Right lobe of liver (tissue), 6 donors: ENCODE data around the gene TOM1L2. TPM values are rescaled to one million over a fixed set of nuclear protein-coding genes. Genes with fewer than 3 reads are reported as not detected.

Experiments
- ATAC-seq, 4 donors: fragments of 200-7000 bp; cut with Tn5 transposase; one replicate each; pipeline ENCODE4 v1.9.1; 2020; ENCODE audit warnings: mild to moderate bottlenecking in 4 of 4, moderate library complexity in 4 of 4
- DNase-seq, 3 donors: peaks; one replicate each; pipeline ENCODE4 v3.0.0-alpha.2; 2020
- H3K27ac ChIP-seq, 3 donors: fragments of 200-600 bp; one replicate each; pipeline ENCODE4 v1.8.0; 2022
- H3K27me3 ChIP-seq, 2 donors: fragments of 200-600 bp; one replicate each; pipeline ENCODE4 v1.8.0; 2022
- H3K36me3 ChIP-seq, 4 donors: fragments of 200-600 bp; sonication (generic) in 1 of 4; one replicate each; pipeline versions ENCODE4 v1.5.1 to v1.8.0; 2017 to 2022; ENCODE audit warnings: control low read depth in 1 of 4
- H3K4me1 ChIP-seq, 4 donors: fragments of 200-600 bp; sonication (generic) in 1 of 4; one replicate each; pipeline versions ENCODE4 v1.5.1 to v1.8.0; 2017 to 2022; ENCODE audit warnings: control low read depth in 1 of 4
- H3K4me3 ChIP-seq, 3 donors: fragments of 200-600 bp; one replicate each; pipeline ENCODE4 v1.8.0; 2022
- H3K9me3 ChIP-seq, 4 donors: fragments of 200-600 bp; sonication (generic) in 1 of 4; one replicate each; pipeline versions ENCODE4 v1.5.1 to v1.8.0; 2017 to 2022; ENCODE audit warnings: control low read depth in 1 of 4
- POLR2A ChIP-seq: fragments of 450-650 bp; IDR thresholded peaks from one replicate; pipeline ENCODE4 v1.6.1; 2017; ENCODE audit warnings: antibody characterized with exemption, mild to moderate bottlenecking
- WGBS: methylation state at CpG from one replicate; pipeline ENCODE4 v1.1.6; 2018; ENCODE audit warnings: low coverage, low lambda C conversion rate; ENCODE audit not compliant: insufficient coverage; ENCODE audit errors: missing lambda C conversion rate; 5-methylcytosine and 5-hydroxymethylcytosine counted together
- intact Hi-C, 2 donors: fragments of 100-400 bp; cut with DNase I; formaldehyde crosslinking; loops; one replicate each; pipeline versions ENCODE4 v1.11.2 to v1.14.1; 2022
- total RNA-seq, 6 experiments: library from RNA; depleted of rRNA in 2 of 6; stranded (reverse); fragments of >200 nt in 2 of 6; fragmentation: NEBNext Ultra II Directional in 3 of 6; extraction: Animal tissue kit (Norgen Biotek cat#: 25700) in 3 of 6; gene quantifications; one replicate each; pipeline versions ENCODE4 v1.1.0 to v1.2.4, GENCODE V29; 2016 to 2023
- TF ChIP-seq, protein P1 (sequence below), 4 donors: fragments of 200-600 bp in 3 of 4; fragments of 450-650 bp in 1 of 4; IDR thresholded peaks; one replicate each; pipeline versions ENCODE4 v1.5.1 to v1.8.0; 2016 to 2022; ENCODE audit warnings: antibody characterized with exemption in 4 of 4, mild to moderate bottlenecking in 2 of 4
- donor health status: DM: no; HTN: yes; CAD: no.
- donor health status: DM: no; HTN: no; CAD: no.
- donor health status: DM: no; HTN: no; CAD: no.
- donor health status: DM: no; HTN: yes; CAD: no.
- donor health status: DM: no; HTN: yes; CAD: no.

The TOM1L2 gene
- total RNA-seq, 6 experiments from 2014 or later: 13.5 to 21.2 (median 16.0) TPM

DNA sequence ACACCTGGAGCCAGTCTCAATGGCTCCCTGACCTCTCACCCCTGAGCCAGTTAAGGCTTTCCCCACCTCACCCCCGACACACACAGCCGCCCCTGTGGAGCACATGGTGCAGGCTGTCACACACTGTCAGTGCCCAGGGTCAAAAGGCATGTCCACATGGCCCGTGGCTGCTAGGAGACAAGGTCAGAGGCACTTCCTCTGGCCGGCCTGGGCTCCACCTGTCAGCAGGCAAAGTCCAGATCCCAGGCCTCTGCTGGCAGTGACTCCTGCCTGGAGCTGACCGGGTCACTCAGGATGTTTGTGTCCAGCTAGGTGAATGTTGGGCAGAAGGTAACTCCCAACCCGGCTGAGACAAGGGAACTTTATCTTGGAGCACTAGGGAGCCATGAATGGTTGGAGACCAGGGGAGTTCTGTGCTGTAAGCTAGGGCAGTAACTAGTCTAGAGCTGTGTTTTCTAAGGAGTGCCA is 141.4 kb downstream of the TOM1L2 start:
- ATAC-seq (peak; percentile 77 to 89 (median 86)), DNase-seq (peak; percentile 91 to 98 (median 97))
- no peak overlapping the region for H3K4me3 ChIP-seq
- 50% methylated on average over 1 of the region's 6 CpGs for WGBS
- peak overlapping the region; percentile 65 to 91 (median 74) for H3K27ac ChIP-seq
- no peaks in the 10 kb centered on the region for H3K9me3 ChIP-seq
- no peaks in the 10 kb centered on the region for H3K27me3 ChIP-seq
- intact Hi-C loops: no loop called here
- H3K4me1 ChIP-seq: peaks cover 0 to 96% (median 51%) of the 10 kb centered on the region in 4 donors
- TF ChIP-seq, protein P1, sequence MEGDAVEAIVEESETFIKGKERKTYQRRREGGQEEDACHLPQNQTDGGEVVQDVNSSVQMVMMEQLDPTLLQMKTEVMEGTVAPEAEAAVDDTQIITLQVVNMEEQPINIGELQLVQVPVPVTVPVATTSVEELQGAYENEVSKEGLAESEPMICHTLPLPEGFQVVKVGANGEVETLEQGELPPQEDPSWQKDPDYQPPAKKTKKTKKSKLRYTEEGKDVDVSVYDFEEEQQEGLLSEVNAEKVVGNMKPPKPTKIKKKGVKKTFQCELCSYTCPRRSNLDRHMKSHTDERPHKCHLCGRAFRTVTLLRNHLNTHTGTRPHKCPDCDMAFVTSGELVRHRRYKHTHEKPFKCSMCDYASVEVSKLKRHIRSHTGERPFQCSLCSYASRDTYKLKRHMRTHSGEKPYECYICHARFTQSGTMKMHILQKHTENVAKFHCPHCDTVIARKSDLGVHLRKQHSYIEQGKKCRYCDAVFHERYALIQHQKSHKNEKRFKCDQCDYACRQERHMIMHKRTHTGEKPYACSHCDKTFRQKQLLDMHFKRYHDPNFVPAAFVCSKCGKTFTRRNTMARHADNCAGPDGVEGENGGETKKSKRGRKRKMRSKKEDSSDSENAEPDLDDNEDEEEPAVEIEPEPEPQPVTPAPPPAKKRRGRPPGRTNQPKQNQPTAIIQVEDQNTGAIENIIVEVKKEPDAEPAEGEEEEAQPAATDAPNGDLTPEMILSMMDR (IDR thresholded peaks at IDR 0.05): no peak
- TF ChIP-seq POLR2A: peak; percentile 80
- no peaks in the 10 kb centered on the region for H3K36me3 ChIP-seq

DNA sequence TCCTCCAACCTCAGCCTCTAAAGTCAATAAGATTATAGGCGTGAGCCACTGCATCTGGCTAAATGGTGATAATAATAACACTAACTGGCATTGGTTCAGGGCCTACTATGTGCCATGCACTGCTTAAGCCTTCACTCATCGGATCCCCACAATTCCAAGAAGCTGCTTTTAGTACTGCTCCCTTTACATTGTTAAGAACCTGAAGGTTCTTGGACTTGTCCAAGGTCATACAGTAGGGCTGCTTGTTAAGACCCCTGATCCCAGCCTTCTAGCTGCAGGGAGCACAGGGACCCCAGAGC is 142.0 kb downstream of the TOM1L2 start:
- ATAC-seq (no peak), DNase-seq (no peak)
- peak overlapping the region; percentile 65 to 91 (median 74) for H3K27ac ChIP-seq
- TF ChIP-seq, protein P1 (IDR thresholded peaks at IDR 0.05): no peak
- TF ChIP-seq POLR2A: no peak
- no peaks in the 10 kb centered on the region for H3K9me3 ChIP-seq
- intact Hi-C loops: no loop called here
- 60% methylated on average over 2 of the region's 2 CpGs for WGBS
- no peaks in the 10 kb centered on the region for H3K27me3 ChIP-seq
- H3K4me1 ChIP-seq: peaks cover 0 to 96% (median 51%) of the 10 kb centered on the region in 4 donors
- no peak overlapping the region for H3K4me3 ChIP-seq
- no peaks in the 10 kb centered on the region for H3K36me3 ChIP-seq

DNA sequence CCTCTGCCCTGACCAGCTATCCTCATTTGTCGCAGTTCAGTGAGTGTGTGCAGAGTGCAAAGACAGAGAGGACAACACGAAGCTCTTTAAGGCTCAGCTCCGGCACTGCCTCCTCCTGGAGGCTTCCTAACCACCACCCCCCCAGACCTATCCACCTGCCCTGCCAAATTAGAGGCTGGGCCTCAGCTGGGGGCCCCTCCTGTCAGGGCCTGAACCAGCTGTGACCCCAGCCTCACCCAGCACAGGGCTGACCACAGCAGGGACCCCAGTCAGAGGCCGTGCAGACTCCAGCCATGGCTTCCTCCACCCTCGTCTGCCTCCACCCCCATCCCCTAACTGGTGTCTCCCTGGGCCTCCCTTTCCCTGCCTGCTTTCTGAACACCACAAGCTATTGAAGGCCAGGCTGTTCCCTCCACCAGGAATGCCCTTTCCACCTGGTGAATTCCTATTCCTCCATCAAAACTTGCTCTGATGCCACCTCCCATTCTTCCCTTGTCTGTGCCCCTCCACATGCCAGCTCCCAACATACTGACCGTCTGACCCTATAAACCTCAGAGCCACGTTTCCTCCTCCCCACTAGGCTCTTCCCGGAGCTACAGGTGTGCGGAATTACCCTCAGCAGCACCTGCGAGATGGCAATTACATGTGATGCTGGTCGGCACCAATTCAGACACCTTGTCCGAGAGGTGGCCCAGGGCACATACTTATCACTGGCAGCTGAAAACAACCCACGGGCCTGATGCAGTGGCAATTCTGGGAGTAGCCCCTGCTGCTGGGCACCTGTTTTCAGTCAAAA is 144.2 kb downstream of the TOM1L2 start:
- TF ChIP-seq POLR2A: no peak
- TF ChIP-seq, protein P1 (IDR thresholded peaks at IDR 0.05): no peak
- no peak overlapping the region for H3K4me3 ChIP-seq
- intact Hi-C loops: no loop called here
- DNase-seq (no peak), ATAC-seq (no peak)
- whole genome bisulfite sequencing: 53% methylated on average over 5 of the region's 13 CpGs
- no peaks in the 10 kb centered on the region for H3K27me3 ChIP-seq
- H3K27ac ChIP-seq: peak overlapping the region; percentile 28 to 86 (median 58)
- H3K36me3 ChIP-seq: no peaks in the 10 kb centered on the region
- no peaks in the 10 kb centered on the region for H3K9me3 ChIP-seq
- peaks cover 0 to 90% (median 51%) of the 10 kb centered on the region in 4 donors for H3K4me1 ChIP-seq

DNA sequence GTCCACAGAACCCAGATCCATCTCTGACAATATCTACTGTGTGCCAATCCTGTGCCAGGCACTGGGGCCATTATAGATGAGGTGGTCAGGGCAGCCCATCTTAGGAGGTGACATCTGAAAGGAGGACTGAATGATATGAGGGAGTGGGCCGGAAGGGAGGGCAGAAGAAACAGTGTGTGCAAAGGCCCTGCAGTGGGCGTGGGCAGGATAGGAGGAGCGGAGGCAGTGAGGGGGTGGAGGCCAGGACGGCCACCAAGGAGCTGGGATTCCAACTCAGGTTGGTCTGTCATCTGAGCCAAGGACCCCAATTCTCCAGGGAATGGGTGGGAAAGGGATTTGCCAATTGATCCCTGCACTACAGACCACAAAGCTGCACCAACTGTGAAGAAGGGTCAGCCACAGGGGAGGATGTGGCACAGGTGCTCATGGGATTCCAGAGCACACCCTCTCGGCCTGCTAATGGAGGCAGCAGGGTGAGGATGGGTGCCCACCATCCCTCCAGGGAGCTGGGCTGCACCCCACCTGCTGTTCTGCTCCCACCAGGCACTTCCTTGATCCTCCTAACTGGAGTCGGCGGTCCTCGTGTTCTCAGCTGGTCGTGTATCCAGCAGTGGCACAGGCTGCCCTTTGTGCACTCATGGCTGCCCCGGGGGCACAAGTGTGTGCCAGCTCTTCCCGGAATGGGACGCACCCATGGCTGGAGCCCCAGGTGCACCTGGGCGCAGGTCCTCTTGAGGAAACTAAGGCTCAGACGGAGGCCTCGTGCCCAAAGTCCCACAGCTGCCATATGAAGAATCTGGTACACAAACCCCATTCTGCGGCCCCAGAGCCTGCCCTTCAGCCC is 145.0 kb downstream of the TOM1L2 start:
- Histone ChIP-seq H3K27me3 (no peaks in the 10 kb centered on the region), H3K27ac (peak overlapping the region; percentile 28 to 86 (median 58)), H3K36me3 (no peaks in the 10 kb centered on the region), H3K4me1 (peaks cover 0 to 82% (median 47%) of the 10 kb centered on the region in 4 donors), H3K4me3 (no peak overlapping the region), H3K9me3 (no peaks in the 10 kb centered on the region)
- no peak for TF ChIP-seq POLR2A
- TF ChIP-seq, protein P1 (IDR thresholded peaks at IDR 0.05): no peak
- 74% methylated on average over 10 of the region's 16 CpGs for WGBS
- DNase-seq: peak; percentile 67 to 85 (median 76)
- peak; percentile 8 to 37 (median 12) for ATAC-seq
- intact Hi-C loops: no loop called here
